Parathyroid adenoma (tissue), 2 donors: ENCODE results near the gene PTH2.

Source experiments
- H2AFZ ChIP-seq: fragments of 300-600 bp; sonication (generic); one replicate; pipeline ENCODE4 v1.7.0; 2017; ENCODE audit warnings: antibody characterized with exemption, mild to moderate bottlenecking
- H3K27ac ChIP-seq: fragments of 300-600 bp; sonication (generic); one replicate; pipeline ENCODE4 v1.7.0; 2017
- H3K27me3 ChIP-seq: fragments of 300-600 bp; sonication (generic); one replicate; pipeline ENCODE4 v1.7.0; 2017; ENCODE audit warnings: low read length; ENCODE audit not compliant: control insufficient read depth, insufficient read depth
- H3K36me3 ChIP-seq: fragments of 300-600 bp; sonication (generic); one replicate; pipeline ENCODE4 v1.7.0; 2017; ENCODE audit warnings: low read length; ENCODE audit not compliant: control insufficient read depth, insufficient read depth
- H3K4me1 ChIP-seq: fragments of 300-600 bp; sonication (generic); one replicate; pipeline ENCODE4 v1.7.0; 2017; ENCODE audit warnings: control low read depth
- H3K4me2 ChIP-seq: fragments of 300-600 bp; sonication (generic); one replicate; pipeline ENCODE4 v1.7.0; 2017; ENCODE audit warnings: low read length
- H3K4me3 ChIP-seq: fragments of 300-600 bp; sonication (generic); one replicate; pipeline ENCODE4 v1.7.0; 2017; ENCODE audit warnings: low read depth, low read length
- H3K79me2 ChIP-seq: fragments of 300-600 bp; sonication (generic); one replicate; pipeline ENCODE4 v1.7.0; 2017; ENCODE audit warnings: control low read depth
- H3K9ac ChIP-seq: fragments of 300-600 bp; sonication (generic); one replicate; pipeline ENCODE4 v1.7.0; 2017; ENCODE audit warnings: mild to moderate bottlenecking
- H3K9me3 ChIP-seq: fragments of 300-600 bp; sonication (generic); one replicate; pipeline ENCODE4 v1.7.0; 2017; ENCODE audit warnings: low read length; ENCODE audit not compliant: control insufficient read depth
- TF ChIP-seq, protein P1 (sequence below): fragments of 300-600 bp; sonication (generic); IDR thresholded peaks from one replicate; pipeline ENCODE4 v1.7.0; 2017; ENCODE audit warnings: antibody characterized with exemption, mild to moderate bottlenecking
- donor health status: primary hyperparathyroidism.

PTH2 gene

DNA sequence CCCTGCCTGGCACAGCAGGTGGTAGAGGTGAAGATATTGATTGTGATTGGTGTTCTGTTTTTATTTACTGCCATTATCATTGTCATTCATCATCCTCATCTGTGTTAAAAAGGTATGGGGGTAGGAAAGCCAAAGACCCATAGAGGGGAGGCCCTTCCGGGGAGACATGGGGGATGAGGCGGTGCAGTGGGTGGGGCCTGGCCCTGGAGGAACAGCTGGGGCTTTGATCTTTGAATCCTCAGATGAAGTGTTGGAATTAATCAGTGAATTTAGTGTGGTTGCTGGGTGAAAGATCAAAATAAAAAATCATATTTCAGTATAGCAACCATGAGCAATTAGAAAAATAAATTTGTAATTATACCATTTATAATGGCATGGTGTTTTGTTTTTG lies 7.4 kb downstream of the PTH2 start:
- no peaks in the 10 kb centered on the region for H3K27me3 ChIP-seq

DNA sequence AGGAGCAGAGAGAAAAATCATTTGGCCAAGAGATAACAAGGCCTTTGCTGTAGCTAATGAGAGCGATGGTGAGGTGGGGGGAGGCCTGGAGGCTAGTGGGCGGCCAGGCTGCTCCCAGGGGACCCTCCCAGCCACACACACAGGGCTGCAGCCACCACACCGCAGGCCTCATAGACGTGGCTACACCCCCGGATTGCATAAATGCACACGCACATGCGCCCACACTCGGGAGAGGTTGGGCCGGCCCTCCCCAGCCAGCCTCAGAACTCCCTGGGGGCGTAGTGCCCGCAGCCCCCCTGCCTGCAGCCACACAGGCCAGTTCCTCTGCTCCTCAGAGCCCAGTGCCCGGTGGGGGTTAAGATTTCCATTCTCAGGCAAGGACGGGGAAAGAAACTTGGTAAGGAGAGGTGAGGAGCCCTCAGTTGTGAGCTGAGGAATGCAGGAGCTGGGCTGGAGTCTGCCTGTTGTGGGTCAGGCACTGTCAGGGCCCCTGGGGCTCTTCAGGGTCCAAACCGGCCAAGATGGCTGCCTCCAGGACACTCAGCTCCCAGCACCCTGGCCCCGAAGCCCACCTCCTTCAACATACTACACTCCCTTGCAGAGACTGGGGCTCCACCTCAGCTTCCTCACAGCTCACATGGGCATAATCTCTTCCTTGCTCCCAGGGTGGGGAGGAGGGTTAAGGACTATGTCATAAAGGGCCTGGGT lies 8.0 kb downstream of the PTH2 start:
- no peaks in the 10 kb centered on the region for H3K4me1 ChIP-seq
- no peaks in the 10 kb centered on the region for H3K27me3 ChIP-seq
- no peak overlapping the region for H3K4me2 ChIP-seq
- TF ChIP-seq, protein P1, sequence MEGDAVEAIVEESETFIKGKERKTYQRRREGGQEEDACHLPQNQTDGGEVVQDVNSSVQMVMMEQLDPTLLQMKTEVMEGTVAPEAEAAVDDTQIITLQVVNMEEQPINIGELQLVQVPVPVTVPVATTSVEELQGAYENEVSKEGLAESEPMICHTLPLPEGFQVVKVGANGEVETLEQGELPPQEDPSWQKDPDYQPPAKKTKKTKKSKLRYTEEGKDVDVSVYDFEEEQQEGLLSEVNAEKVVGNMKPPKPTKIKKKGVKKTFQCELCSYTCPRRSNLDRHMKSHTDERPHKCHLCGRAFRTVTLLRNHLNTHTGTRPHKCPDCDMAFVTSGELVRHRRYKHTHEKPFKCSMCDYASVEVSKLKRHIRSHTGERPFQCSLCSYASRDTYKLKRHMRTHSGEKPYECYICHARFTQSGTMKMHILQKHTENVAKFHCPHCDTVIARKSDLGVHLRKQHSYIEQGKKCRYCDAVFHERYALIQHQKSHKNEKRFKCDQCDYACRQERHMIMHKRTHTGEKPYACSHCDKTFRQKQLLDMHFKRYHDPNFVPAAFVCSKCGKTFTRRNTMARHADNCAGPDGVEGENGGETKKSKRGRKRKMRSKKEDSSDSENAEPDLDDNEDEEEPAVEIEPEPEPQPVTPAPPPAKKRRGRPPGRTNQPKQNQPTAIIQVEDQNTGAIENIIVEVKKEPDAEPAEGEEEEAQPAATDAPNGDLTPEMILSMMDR: no peak
- no peaks in the 10 kb centered on the region for H3K79me2 ChIP-seq
- no peaks in the 10 kb centered on the region for H3K36me3 ChIP-seq
- H3K9ac ChIP-seq: no peak overlapping the region
- H3K27ac ChIP-seq: no peak overlapping the region
- no peaks in the 10 kb centered on the region for H3K9me3 ChIP-seq
- H3K4me3 ChIP-seq: no peak overlapping the region
- no peak overlapping the region for H2AFZ ChIP-seq

More for the DNA sequence above, 7.4 kb downstream of the PTH2 start:
- Histone ChIP-seq H3K9ac (no peak overlapping the region), H2AFZ (no peak overlapping the region), H3K4me3 (no peak overlapping the region), H3K36me3 (no peaks in the 10 kb centered on the region), H3K4me1 (no peaks in the 10 kb centered on the region), H3K9me3 (no peaks in the 10 kb centered on the region), H3K27ac (no peak overlapping the region), H3K4me2 (no peak overlapping the region), H3K79me2 (no peaks in the 10 kb centered on the region)
- TF ChIP-seq, protein P1: no peak

GRCh38 chr19:49414256-49414655 lies 9.0 kb downstream of the PTH2 start:
- no peaks in the 10 kb centered on the region for H3K36me3 ChIP-seq
- TF ChIP-seq, protein P1: no peak
- no peaks in the 10 kb centered on the region for H3K4me1 ChIP-seq
- H2AFZ ChIP-seq: no peak overlapping the region
- H3K4me2 ChIP-seq: no peak overlapping the region
- no peak overlapping the region for H3K9ac ChIP-seq
- no peak overlapping the region for H3K4me3 ChIP-seq
- no peaks in the 10 kb centered on the region for H3K9me3 ChIP-seq
- no peaks in the 10 kb centered on the region for H3K79me2 ChIP-seq
- H3K27ac ChIP-seq: no peak overlapping the region
- no peaks in the 10 kb centered on the region for H3K27me3 ChIP-seq

DNA sequence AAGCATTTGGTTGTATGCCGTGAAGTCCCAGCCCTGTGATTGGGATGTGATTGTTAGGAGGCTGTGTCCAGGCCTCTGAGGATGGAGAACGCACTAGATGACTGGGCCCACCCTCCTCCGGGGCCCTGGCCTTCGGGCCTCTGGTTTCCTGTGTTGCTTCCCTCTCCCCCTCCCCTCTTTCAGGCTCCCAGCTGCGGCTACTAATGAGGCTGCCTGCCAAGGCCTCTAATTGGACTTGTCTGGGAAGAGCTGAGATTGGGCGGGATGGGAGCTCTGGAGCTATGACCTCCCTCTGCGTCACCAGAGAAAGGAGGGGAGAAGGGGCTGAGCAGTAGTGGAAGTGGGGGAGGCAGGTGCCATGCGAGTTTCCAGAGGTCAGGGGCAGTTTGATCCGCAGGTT lies 9.9 kb downstream of the PTH2 start:
- TF ChIP-seq, protein P1: no peak

More for the DNA sequence above, 9.9 kb downstream of the PTH2 start:
- H3K36me3 ChIP-seq: no peaks in the 10 kb centered on the region
- H3K27me3 ChIP-seq: no peaks in the 10 kb centered on the region
- H3K9ac ChIP-seq: no peak overlapping the region
- H3K9me3 ChIP-seq: no peaks in the 10 kb centered on the region
- H3K27ac ChIP-seq: no peak overlapping the region
- no peaks in the 10 kb centered on the region for H3K79me2 ChIP-seq
- no peak overlapping the region for H3K4me3 ChIP-seq
- no peaks in the 10 kb centered on the region for H3K4me1 ChIP-seq
- no peak overlapping the region for H3K4me2 ChIP-seq
- H2AFZ ChIP-seq: no peak overlapping the region
